GM13976 (cell line): ENCODE results near the gene LYST.

Source experiments
- DNase-seq: peaks from one replicate; pipeline ENCODE4 v3.0.0; 2012; ENCODE audit warnings: low spot score
- CTCF ChIP-seq: IDR thresholded peaks from 2 replicates; pipeline ENCODE4 v1.5.1; 2012; ENCODE audit warnings: borderline replicate concordance, mild to moderate bottlenecking; ENCODE audit not compliant: insufficient read depth; ENCODE audit errors: extremely low read depth, missing control alignments, control extremely low read depth
- in situ Hi-C: fragments of 300-500 bp; cut with MboI; formaldehyde crosslinking; loops from one replicate; pipeline ENCODE4 v1.12.0; 2022; ENCODE audit warnings: low sequenced_read_pairs, mixed read lengths, inconsistent platforms; ENCODE audit not compliant: unreplicated experiment

The LYST gene

GRCh38 chr1:235838021-235838420, 28.7 kb downstream of the LYST start:
- no peak for DNase-seq
- in situ Hi-C loops: no loop called here

GRCh38 chr1:235835226-235835625, 31.5 kb downstream of the LYST start:
- no peak for TF ChIP-seq CTCF
- in situ Hi-C loops: no loop called here
- DNase-seq: no peak

More at GRCh38 chr1:235838021-235838420, 28.7 kb downstream of the LYST start:
- TF ChIP-seq CTCF: no peak

GRCh38 chr1:235834620-235835019, 32.1 kb downstream of the LYST start:
- DNase-seq: no peak
- TF ChIP-seq CTCF: no peak
- in situ Hi-C loops: no loop called here

- DNase-seq: no peak
- in situ Hi-C loops: no loop called here
- no peak for TF ChIP-seq CTCF
These were observed 34.7 kb downstream of the LYST start for GRCh38 chr1:235832011-235832410.

- DNase-seq: peak; percentile 35
- in situ Hi-C loops: no loop called here
- TF ChIP-seq CTCF: no peak
These were observed 35.6 kb downstream of the LYST start for GRCh38 chr1:235831148-235831547.

- TF ChIP-seq CTCF: no peak
- in situ Hi-C loops: no loop called here
- DNase-seq: no peak
These were observed 40.4 kb downstream of the LYST start for GRCh38 chr1:235826102-235826854.

- TF ChIP-seq CTCF: no peak
- in situ Hi-C loops: no loop called here
- DNase-seq: no peak
These were observed 41.5 kb downstream of the LYST start for GRCh38 chr1:235825229-235825628.
